Muscle layer of colon (tissue), 2 donors: ENCODE results near the gene TRPM3.

Experiments used
- H3K27ac ChIP-seq: one replicate; pipeline ENCODE4 v1.7.0; 2013; ENCODE audit warnings: low read depth, mild to moderate bottlenecking, low read length, moderate library complexity
- H3K27me3 ChIP-seq, 2 donors: one replicate each; pipeline ENCODE4 v1.7.0; 2013; ENCODE audit warnings: low read length in 2 of 2, mild to moderate bottlenecking in 2 of 2; ENCODE audit not compliant: insufficient read depth in 2 of 2, control insufficient read depth in 1 of 2
- H3K36me3 ChIP-seq: one replicate; pipeline ENCODE4 v1.7.0; 2013; ENCODE audit warnings: mild to moderate bottlenecking, low read length; ENCODE audit not compliant: insufficient read depth
- H3K4me1 ChIP-seq: one replicate; pipeline ENCODE4 v1.7.0; 2013; ENCODE audit warnings: mild to moderate bottlenecking, low read length; ENCODE audit not compliant: insufficient read depth
- H3K4me3 ChIP-seq, 2 donors: one replicate each; pipeline ENCODE4 v1.7.0; 2013; ENCODE audit warnings: low read length in 2 of 2, low read depth in 1 of 2, mild to moderate bottlenecking in 1 of 2, moderate library complexity in 1 of 2
- H3K9ac ChIP-seq: one replicate; pipeline ENCODE4 v1.7.0; 2013; ENCODE audit warnings: low read length
- H3K9me3 ChIP-seq: one replicate; pipeline ENCODE4 v1.7.0; 2013; ENCODE audit warnings: mild to moderate bottlenecking, low read length
- donor health status: abdominal sarcoma.
- donor health status: Adenocarcinoma of cecum.

Gene TRPM3

GRCh38 chr9:70488098-70488792 lies 633.2 kb downstream of the TRPM3 start:
- H3K9ac ChIP-seq = peak overlapping the region; percentile 45
- no peaks in the 10 kb centered on the region for H3K9me3 ChIP-seq
- H3K4me1 ChIP-seq = peaks cover 48% of the 10 kb centered on the region
- no peak overlapping the region for H3K4me3 ChIP-seq
- H3K27me3 ChIP-seq = no peaks in the 10 kb centered on the region
- H3K36me3 ChIP-seq = no peaks in the 10 kb centered on the region
- H3K27ac ChIP-seq = no peak overlapping the region

- Histone ChIP-seq H3K4me1 (peaks cover 49% of the 10 kb centered on the region), H3K27me3 (no peaks in the 10 kb centered on the region), H3K36me3 (no peaks in the 10 kb centered on the region), H3K4me3 (no peak overlapping the region), H3K27ac (no peak overlapping the region), H3K9ac (peak overlapping the region; percentile 22), H3K9me3 (no peaks in the 10 kb centered on the region)
Measured at GRCh38 chr9:70486127-70486526, 635.3 kb downstream of the TRPM3 start.

- Histone ChIP-seq H3K27ac (peak overlapping the region; percentile 59), H3K9me3 (no peaks in the 10 kb centered on the region), H3K36me3 (no peaks in the 10 kb centered on the region), H3K9ac (peak overlapping the region; percentile 22), H3K4me1 (peaks cover 54% of the 10 kb centered on the region), H3K4me3 (no peak overlapping the region), H3K27me3 (no peaks in the 10 kb centered on the region)
Measured at GRCh38 chr9:70485273-70485858, 636.1 kb downstream of the TRPM3 start.

GRCh38 chr9:70484232-70485130 lies 636.9 kb downstream of the TRPM3 start:
- Histone ChIP-seq H3K27ac (peak overlapping the region; percentile 59), H3K9ac (peak overlapping the region; percentile 22), H3K27me3 (no peaks in the 10 kb centered on the region), H3K4me3 (no peak overlapping the region), H3K4me1 (peaks cover 63% of the 10 kb centered on the region), H3K36me3 (no peaks in the 10 kb centered on the region), H3K9me3 (no peaks in the 10 kb centered on the region)

GRCh38 chr9:70481471-70481870 lies 640.0 kb downstream of the TRPM3 start:
- Histone ChIP-seq H3K36me3 (no peaks in the 10 kb centered on the region), H3K9me3 (no peaks in the 10 kb centered on the region), H3K4me1 (peaks cover 69% of the 10 kb centered on the region), H3K27ac (peak overlapping the region; percentile 97), H3K27me3 (no peaks in the 10 kb centered on the region), H3K4me3 (no peak overlapping the region), H3K9ac (peak overlapping the region; percentile 76)

- Histone ChIP-seq H3K9ac (peak overlapping the region; percentile 76), H3K27ac (peak overlapping the region; percentile 97), H3K9me3 (no peaks in the 10 kb centered on the region), H3K36me3 (no peaks in the 10 kb centered on the region), H3K27me3 (no peaks in the 10 kb centered on the region), H3K4me1 (peaks cover 68% of the 10 kb centered on the region), H3K4me3 (peak overlapping the region in 1 of 2 donors; percentile 25)
Measured at GRCh38 chr9:70480405-70480980, 640.9 kb downstream of the TRPM3 start.

GRCh38 chr9:70479880-70480291 lies 641.5 kb downstream of the TRPM3 start:
- Histone ChIP-seq H3K27ac (peak overlapping the region; percentile 97), H3K9me3 (no peaks in the 10 kb centered on the region), H3K4me3 (peak overlapping the region in 1 of 2 donors; percentile 25), H3K36me3 (no peaks in the 10 kb centered on the region), H3K4me1 (peaks cover 68% of the 10 kb centered on the region), H3K9ac (peak overlapping the region; percentile 76), H3K27me3 (no peaks in the 10 kb centered on the region)
